Heart right ventricle (tissue), 16 donors: ENCODE results near the gene SULT2B1. TPM values are rescaled to one million over a fixed set of nuclear protein-coding genes. Genes with fewer than 3 reads are reported as not detected.
"Not testable (repeated sequence)": the region's sequence is repeated elsewhere in the genome, so short reads cannot be mapped to it uniquely, and the experiment has no call there.

Experiments
- ATAC-seq, 8 donors: fragments of 200-7000 bp; cut with Tn5 transposase; one replicate each; pipeline ENCODE4 v1.9.1; 2020; ENCODE audit warnings: mild to moderate bottlenecking in 8 of 8, moderate library complexity in 8 of 8, moderate number of reproducible peaks in 1 of 8
- DNase-seq, 2 donors: peaks; one replicate each; pipeline ENCODE4 v3.0.0-alpha.2; 2020
- H3K27ac ChIP-seq, 10 donors: fragments of 200-600 bp; sonication (generic) in 2 of 10; one replicate each; pipeline versions ENCODE4 v1.5.0 to v1.8.0; 2020 to 2022; ENCODE audit warnings: mild to moderate bottlenecking in 3 of 10
- H3K27me3 ChIP-seq, 7 donors: fragments of 200-600 bp; one replicate each; pipeline ENCODE4 v1.8.0; 2021 to 2022; ENCODE audit warnings: mild to moderate bottlenecking in 2 of 7
- H3K36me3 ChIP-seq, 9 donors: fragments of 200-600 bp; sonication (generic) in 1 of 9; one replicate each; pipeline versions ENCODE4 v1.5.0 to v1.8.0; 2020 to 2022; ENCODE audit warnings: mild to moderate bottlenecking in 2 of 9
- H3K4me1 ChIP-seq, 9 donors: fragments of 200-600 bp; sonication (generic) in 1 of 9; one replicate each; pipeline versions ENCODE4 v1.5.0 to v1.8.0; 2020 to 2022; ENCODE audit warnings: mild to moderate bottlenecking in 4 of 9
- H3K4me3 ChIP-seq, 10 donors: fragments of 200-600 bp; sonication (generic) in 2 of 10; one replicate each; pipeline versions ENCODE4 v1.5.0 to v1.8.0; 2020 to 2022; ENCODE audit warnings: mild to moderate bottlenecking in 7 of 10, moderate library complexity in 2 of 10
- H3K9me3 ChIP-seq, 11 donors: fragments of 200-600 bp in 10 of 11; sonication (generic) in 2 of 11; one replicate each; pipeline versions ENCODE4 v1.5.0 to v1.8.0; 2013 to 2022; ENCODE audit warnings: mild to moderate bottlenecking in 2 of 11, control low read depth in 1 of 11, moderate library complexity in 1 of 11
- CTCF ChIP-seq, 9 donors: fragments of 200-600 bp; sonication (generic) in 2 of 9; IDR thresholded peaks; one replicate each; pipeline versions ENCODE4 v1.5.0 to v1.8.0; 2021 to 2022; ENCODE audit warnings: antibody characterized with exemption in 9 of 9, mild to moderate bottlenecking in 5 of 9, moderate library complexity in 1 of 9
- WGBS, 2 donors: extraction: QIAGEN DNeasy Blood & Tissue Kit; methylation state at CpG; one replicate each; pipeline ENCODE4 v1.1.7; 2013; ENCODE audit warnings: inconsistent platforms in 1 of 2; 5-methylcytosine and 5-hydroxymethylcytosine counted together
- intact Hi-C, 10 donors: fragments of 100-400 bp; cut with DNase I; formaldehyde crosslinking; loops; one replicate each; pipeline versions ENCODE4 v1.11.1 to v1.14.2; 2022
- polyA plus RNA-seq, 2 donors: library from polyadenylated mRNA; stranded (reverse); fragments of 200-250 nt; gene quantifications; one replicate each; pipeline ENCODE4 v1.2.3, GENCODE V29; 2013
- total RNA-seq, 10 donors: library from RNA; stranded (reverse); fragmentation: NEBNext Ultra II Directional in 3 of 10; extraction: Animal tissue kit (Norgen Biotek cat#: 25700) in 3 of 10; gene quantifications; one replicate each; pipeline versions ENCODE4 v1.2.1 to v1.2.4, GENCODE V29; 2021 to 2023
- donor health status: Arrhythmogenic right ventricular cardiomyopathy.
- donor health status: ischemic (EF 13 %, LVEDD 7.1; RV severe dilation, severe dysfunction).
- donor health status: healthy with polysubstance abuse.
- donor health status: DM: no; HTN: yes; CAD: no.
- donor health status: DM: no; HTN: no; CAD: no.
- donor health status: ischemic (EF 25% LVEDD 6.9; RV normal size, moderate dysfunction).
- donor health status: ischemic (EF 25% LVEDD 5.7; RV mildly dilated, moderate dysfunction).
- donor health status: healthy.
- donor health status: DM: yes; HTN: yes; CAD: no.
- donor health status: Ischemic cardiomyopathy.
- donor health status: ischemic (EF 35%, LVEDD 5.7; RV mildly dilated, moderate dysfunction).
- donor health status: nonischemic (EF 11% LVEDD 7.7; RV severe dilation, severe dysfunction).
- donor health status: DM: yes; HTN: yes; CAD: no.
- donor health status: PGD.
- donor health status: ischemic (EF 29% LVEDD 5.4; RV normal size, mild dysfunction).
- donor health status: nonischemic (EF 23%, LVEDD 6.1; RV moderate dilation, normal function).

The SULT2B1 gene
- total and polyA plus RNA-seq, 12 donors, result 0.13 to 0.70 (median 0.42) TPM; not detected in 7

- WGBS, 2 donors, result 10 to 11% methylated on average over 47 of the region's 47 CpGs
- H3K36me3 ChIP-seq, result peaks cover 0 to 70% (median 3%) of the 10 kb centered on the region in 9 donors
- no peaks in the 10 kb centered on the region for H3K9me3 ChIP-seq
- peak overlapping the region; percentile 46 to 84 (median 78) for H3K27ac ChIP-seq
- intact Hi-C loops, result loop anchor here in 2 of 10 donors (10.0 kb wide), 1 partner anchor 334 kb away; the partner anchor contains the start of gene FTL (in 2 of the 2)
- H3K4me1 ChIP-seq, result peaks cover 16 to 59% (median 52%) of the 10 kb centered on the region in 9 donors
- peak; percentile 78 to 88 for DNase-seq
- peak overlapping the region in 5 of 10 donors; percentile 1 to 20 (median 16) for H3K4me3 ChIP-seq
- TF ChIP-seq CTCF (IDR thresholded peaks at IDR 0.05), result peak in 6 of 9 donors; percentile 26 to 57 (median 42)
- ATAC-seq, result peak; percentile 7 to 44 (median 24)
- H3K27me3 ChIP-seq, result no peaks in the 10 kb centered on the region
Measured at GRCh38 chr19:48630296-48631063, 78.5 kb downstream of the SULT2B1 start.

- peaks cover 0 to 67% (median 3%) of the 10 kb centered on the region in 9 donors for H3K36me3 ChIP-seq
- 68 to 70% methylated on average over 3 of the region's 3 CpGs for WGBS, 2 donors
Measured at GRCh38 chr19:48631225-48631624, 79.3 kb downstream of the SULT2B1 start.

GRCh38 chr19:48632286-48632685 lies 80.3 kb downstream of the SULT2B1 start:
- peaks cover 16 to 69% (median 58%) of the 10 kb centered on the region in 9 donors for H3K4me1 ChIP-seq
- H3K36me3 ChIP-seq, result peaks cover 0 to 56% (median 3%) of the 10 kb centered on the region in 9 donors
- H3K9me3 ChIP-seq, ATAC-seq, DNase-seq, H3K27me3 ChIP-seq, H3K4me3 ChIP-seq: not testable (repeated sequence)
- peak overlapping the region in 6 of 10 donors; percentile 37 to 96 (median 93) for H3K27ac ChIP-seq
- WGBS, 2 donors, result 94 to 95% methylated on average over 11 of the region's 11 CpGs
- intact Hi-C loops, result loop anchor here in 2 of 10 donors (10.0 kb wide), 1 partner anchor 333 kb away; the partner anchor contains the start of gene FTL (in 2 of the 2)

More at GRCh38 chr19:48631225-48631624, 79.3 kb downstream of the SULT2B1 start:
- H3K27ac ChIP-seq, result peak overlapping the region; percentile 46 to 84 (median 78)
- H3K27me3 ChIP-seq, result no peaks in the 10 kb centered on the region
- peak overlapping the region in 4 of 10 donors; percentile 1 to 20 (median 13) for H3K4me3 ChIP-seq
- H3K9me3 ChIP-seq, result no peaks in the 10 kb centered on the region
- intact Hi-C loops, result loop anchor here in 2 of 10 donors (10.0 kb wide), 1 partner anchor 334 kb away; the partner anchor contains the start of gene FTL (in 2 of the 2)
- DNase-seq (no peak), ATAC-seq (no peak)
- no peak for TF ChIP-seq CTCF (IDR thresholded peaks at IDR 0.05)
- H3K4me1 ChIP-seq, result peaks cover 16 to 65% (median 57%) of the 10 kb centered on the region in 9 donors

- Histone ChIP-seq H3K4me1 (peaks cover 16 to 70% (median 58%) of the 10 kb centered on the region in 9 donors), H3K4me3 (no peak overlapping the region), H3K27me3 (no peaks in the 10 kb centered on the region), H3K9me3 (no peaks in the 10 kb centered on the region), H3K36me3 (peaks cover 0 to 52% (median 3%) of the 10 kb centered on the region in 9 donors), H3K27ac (peak overlapping the region in 9 of 10 donors; percentile 37 to 97 (median 95))
- TF ChIP-seq CTCF (IDR thresholded peaks at IDR 0.05), result no peak
- intact Hi-C loops, result loop anchor here in 2 of 10 donors (10.0 kb wide), 1 partner anchor 332 kb away; the partner anchor contains the start of gene FTL (in 2 of the 2)
- DNase-seq (no peak), ATAC-seq (no peak)
Measured at GRCh38 chr19:48632692-48633147, 80.7 kb downstream of the SULT2B1 start.
